Immature natural killer cell (primary cell): ENCODE results near the gene STAMBPL1. TPM values are rescaled to one million over a fixed set of nuclear protein-coding genes. Genes with fewer than 3 reads are reported as not detected.
A peak's percentile ranks its signal among the peaks of the same experiment; 100 is the strongest.
"Not testable (repeated sequence)": the region's sequence is repeated elsewhere in the genome, so short reads cannot be mapped to it uniquely, and the experiment has no call there.

Source experiments
- DNase-seq, 3 donors: peaks; one replicate each; pipeline ENCODE4 v3.0.0; 2022; ENCODE audit warnings: mixed read lengths in 1 of 3
- H3K27ac Mint-ChIP-seq, 6 donors: one replicate each; pipeline ENCODE4 v1.8.0; 2020; ENCODE audit warnings: mixed read lengths in 6 of 6, mild to moderate bottlenecking in 5 of 6, inconsistent platforms in 4 of 6, moderate library complexity in 3 of 6
- H3K27me3 Mint-ChIP-seq, 3 donors: one replicate each; pipeline ENCODE4 v1.8.0; 2020 to 2021; ENCODE audit warnings: low read depth in 3 of 3, mild to moderate bottlenecking in 3 of 3, mixed read lengths in 3 of 3, moderate library complexity in 3 of 3, inconsistent platforms in 1 of 3
- H3K36me3 Mint-ChIP-seq, 3 donors: one replicate each; pipeline ENCODE4 v1.8.0; 2020; ENCODE audit warnings: mixed read lengths in 3 of 3, inconsistent platforms in 2 of 3, mild to moderate bottlenecking in 2 of 3
- H3K4me1 Mint-ChIP-seq, 2 donors: one replicate each; pipeline ENCODE4 v1.8.0; 2020; ENCODE audit warnings: inconsistent platforms in 2 of 2, mild to moderate bottlenecking in 2 of 2, mixed read lengths in 2 of 2, moderate library complexity in 1 of 2
- H3K4me3 Mint-ChIP-seq, 5 donors: one replicate each; pipeline ENCODE4 v1.8.0; 2020; ENCODE audit warnings: mild to moderate bottlenecking in 5 of 5, mixed read lengths in 5 of 5, inconsistent platforms in 3 of 5, moderate library complexity in 3 of 5
- H3K9me3 Mint-ChIP-seq, 6 donors: one replicate each; pipeline ENCODE4 v1.8.0; 2020; ENCODE audit warnings: mild to moderate bottlenecking in 6 of 6, mixed read lengths in 6 of 6, inconsistent platforms in 4 of 6, moderate library complexity in 3 of 6
- polyA plus RNA-seq, 3 donors: library from polyadenylated mRNA; unstranded; fragments of 300-500 nt; fragmentation: Illumina TruSeq; gene quantifications; one replicate each; pipeline ENCODE4 v1.2.3, GENCODE V29; 2021

STAMBPL1 gene
- 1 to 10 TPM; 4.2 to 8.4 (median 7.3) TPM for polyA plus RNA-seq

- peak within 1 kb of the TSS; percentile 95 to 98 (median 97) for H3K27ac Mint-ChIP-seq
- no peaks in the 10 kb centered on the region for H3K36me3 Mint-ChIP-seq
- no peaks in the 10 kb centered on the region for H3K9me3 Mint-ChIP-seq
- H3K27me3 Mint-ChIP-seq: peaks cover 3 to 12% (median 4%) of the 10 kb centered on the region in 3 donors
- H3K4me1 Mint-ChIP-seq: peaks cover 47 to 61% of the 10 kb centered on the region in 2 donors
- DNase-seq: peak; percentile 78 to 82 (median 78)
- peak within 1 kb of the TSS; percentile 93 to 99 (median 98) for H3K4me3 Mint-ChIP-seq
Measured at GRCh38 chr10:88879534-88880281, at the start of gene STAMBPL1. Gene STAMBPL1 (plus strand): TSS chr10:88880245. CDS start chr10:88901709, 21,464 bp downstream.

GRCh38 chr10:88830643-88831268, 49.3 kb upstream of the STAMBPL1 start:
- Mint-ChIP-seq H3K4me3 (peak overlapping the region in 1 of 5 donors; percentile 44), H3K27me3 (peaks cover 0 to 2% (median 0%) of the 10 kb centered on the region in 3 donors)

DNA sequence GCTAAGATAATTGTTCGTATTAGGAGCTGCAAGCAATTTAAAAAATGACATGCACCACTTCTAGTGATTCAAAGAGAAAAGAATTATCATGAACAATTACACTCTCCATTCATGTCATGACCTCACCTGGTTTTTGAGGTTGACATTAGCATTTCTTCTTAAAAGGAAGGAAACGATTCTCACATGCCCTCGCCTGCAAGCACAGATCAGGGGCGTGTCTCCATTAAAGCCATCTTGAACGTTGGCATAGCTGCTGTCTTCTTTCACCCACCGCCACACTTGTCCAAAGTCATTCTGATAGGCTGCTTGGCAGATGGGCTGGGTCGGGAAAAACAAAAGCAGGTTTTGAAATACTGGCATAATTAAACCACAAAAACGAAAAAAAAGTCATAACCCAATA, 48.3 kb upstream of the STAMBPL1 start:
- peaks cover 38 to 44% of the 10 kb centered on the region in 2 donors for H3K4me1 Mint-ChIP-seq
- H3K36me3 Mint-ChIP-seq: no peaks in the 10 kb centered on the region
- DNase-seq: peak in 2 of 3 donors; percentile 15 to 41
- peaks cover 0 to 2% (median 0%) of the 10 kb centered on the region in 3 donors for H3K27me3 Mint-ChIP-seq
- H3K9me3 Mint-ChIP-seq: no peaks in the 10 kb centered on the region
- H3K27ac Mint-ChIP-seq: peak overlapping the region in 5 of 6 donors; percentile 18 to 66 (median 28)
- H3K4me3 Mint-ChIP-seq: peak overlapping the region in 3 of 5 donors; percentile 2 to 51 (median 34)

More at GRCh38 chr10:88830643-88831268, 49.3 kb upstream of the STAMBPL1 start:
- H3K9me3 Mint-ChIP-seq: no peaks in the 10 kb centered on the region
- H3K36me3 Mint-ChIP-seq: peaks cover 0 to 5% (median 0%) of the 10 kb centered on the region in 3 donors
- H3K4me1 Mint-ChIP-seq: peaks cover 47 to 53% of the 10 kb centered on the region in 2 donors
- DNase-seq: no peak
- H3K27ac Mint-ChIP-seq: peak overlapping the region in 1 of 6 donors; percentile 28

DNA sequence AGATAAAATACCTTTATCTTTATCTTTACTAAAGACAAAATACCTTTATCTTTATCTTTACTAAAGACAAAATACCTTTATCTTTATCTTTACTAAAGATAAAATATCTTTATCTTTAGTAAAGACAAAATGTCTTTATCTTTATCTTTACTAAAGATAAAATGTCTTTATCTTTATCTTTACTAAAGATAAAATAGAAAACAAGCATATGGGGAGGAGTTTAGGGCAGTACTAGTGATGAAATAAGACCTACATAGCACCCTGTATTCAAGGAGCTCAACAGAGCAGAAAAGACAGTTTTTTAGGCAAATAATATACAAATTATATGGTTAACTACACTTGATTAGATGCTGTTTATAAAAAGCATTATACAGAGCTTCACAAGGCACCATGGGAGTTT, 47.7 kb upstream of the STAMBPL1 start:
- Mint-ChIP-seq H3K4me3 (no peak overlapping the region), H3K4me1 (peaks cover 32 to 37% of the 10 kb centered on the region in 2 donors), H3K9me3 (no peaks in the 10 kb centered on the region), H3K27me3 (peaks cover 0 to 2% (median 0%) of the 10 kb centered on the region in 3 donors), H3K27ac (peak overlapping the region in 1 of 6 donors; percentile 27), H3K36me3 (no peaks in the 10 kb centered on the region)
- DNase-seq: no peak

- Mint-ChIP-seq H3K9me3 (no peaks in the 10 kb centered on the region), H3K4me1 (peaks cover 30 to 34% of the 10 kb centered on the region in 2 donors), H3K4me3 (no peak overlapping the region), H3K27me3 (peaks cover 0 to 2% (median 0%) of the 10 kb centered on the region in 3 donors), H3K36me3 (no peaks in the 10 kb centered on the region), H3K27ac (peak overlapping the region in 5 of 6 donors; percentile 18 to 63 (median 29))
- no peak for DNase-seq
Measured at GRCh38 chr10:88833156-88833555, 46.9 kb upstream of the STAMBPL1 start.

- Mint-ChIP-seq H3K27me3 (peaks cover 0 to 2% (median 0%) of the 10 kb centered on the region in 3 donors), H3K4me3 (peak overlapping the region in 1 of 5 donors; percentile 46), H3K27ac (peak overlapping the region in 3 of 6 donors; percentile 20 to 63 (median 63)), H3K4me1 (peaks cover 29 to 34% of the 10 kb centered on the region in 2 donors), H3K9me3 (no peaks in the 10 kb centered on the region), H3K36me3 (no peaks in the 10 kb centered on the region)
- peak in 1 of 3 donors; percentile 4 for DNase-seq
Measured at GRCh38 chr10:88833723-88834122, 46.3 kb upstream of the STAMBPL1 start.

DNA sequence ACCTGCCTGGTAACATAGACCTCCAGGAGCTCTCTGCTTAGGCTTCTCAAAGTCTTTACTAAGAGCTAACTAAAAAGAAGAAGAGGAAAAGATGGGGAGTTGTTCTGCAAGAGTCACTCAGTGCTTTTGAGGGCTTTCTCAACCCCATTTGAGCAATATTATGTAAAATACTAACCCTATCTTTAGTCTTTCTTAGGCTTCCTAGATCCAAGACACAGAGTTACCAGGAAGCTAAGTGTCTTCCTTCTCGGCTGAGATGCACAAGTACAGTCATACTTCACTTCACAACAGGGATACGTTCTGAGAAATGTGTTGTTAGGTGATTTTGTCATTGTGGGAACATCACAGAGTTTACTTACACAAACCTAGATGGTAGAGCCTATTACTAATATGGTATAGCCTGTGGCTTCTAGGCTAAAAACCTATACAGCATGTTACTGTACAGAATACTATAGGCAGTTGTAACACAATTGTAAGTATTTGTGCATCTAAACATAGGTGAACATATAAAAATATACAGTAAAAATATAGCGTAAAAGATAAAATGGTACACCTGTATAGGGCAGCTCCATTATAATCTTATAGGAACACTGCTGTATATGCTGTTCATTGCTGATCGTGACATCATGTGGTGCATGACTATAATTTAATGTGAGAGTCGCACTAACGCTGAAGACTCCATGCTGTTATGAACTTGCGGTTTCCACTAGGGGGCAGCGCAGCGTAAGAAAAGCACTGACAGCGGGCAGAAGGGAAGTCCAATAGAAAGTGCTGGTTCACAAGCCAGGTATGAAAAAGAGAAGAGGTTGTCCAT, 44.7 kb upstream of the STAMBPL1 start:
- H3K27me3 Mint-ChIP-seq: no peaks in the 10 kb centered on the region

DNA sequence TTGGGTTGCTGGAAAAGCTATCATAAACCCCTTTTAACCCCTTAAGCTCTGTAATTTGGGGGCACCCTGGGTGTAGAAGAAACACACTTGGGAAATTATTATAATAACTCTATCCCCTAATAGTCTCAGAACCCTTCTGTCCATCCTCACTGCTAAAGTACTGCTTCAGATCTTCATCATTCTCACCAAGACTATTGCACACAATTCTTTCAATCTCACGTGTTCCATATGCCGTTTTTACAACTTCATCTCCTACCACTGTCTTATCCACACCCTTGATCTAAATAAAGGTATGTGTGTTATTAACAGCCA, 44.2 kb upstream of the STAMBPL1 start:
- Mint-ChIP-seq H3K27me3 (no peaks in the 10 kb centered on the region), H3K4me1 (peaks cover 25 to 29% of the 10 kb centered on the region in 2 donors), H3K36me3 (no peaks in the 10 kb centered on the region), H3K9me3 (no peaks in the 10 kb centered on the region), H3K4me3 (no peak overlapping the region), H3K27ac (no peak overlapping the region)
- DNase-seq: no peak

More for the DNA sequence above, 44.7 kb upstream of the STAMBPL1 start:
- Mint-ChIP-seq H3K9me3 (no peaks in the 10 kb centered on the region), H3K4me3 (no peak overlapping the region), H3K4me1 (peaks cover 28 to 34% of the 10 kb centered on the region in 2 donors), H3K27ac (no peak overlapping the region), H3K36me3 (no peaks in the 10 kb centered on the region)
- DNase-seq: peak; percentile 75 to 81 (median 77)

GRCh38 chr10:88837632-88838031, 42.4 kb upstream of the STAMBPL1 start:
- H3K36me3 Mint-ChIP-seq, DNase-seq, H3K27ac Mint-ChIP-seq, H3K27me3 Mint-ChIP-seq, H3K4me3 Mint-ChIP-seq, H3K9me3 Mint-ChIP-seq: not testable (repeated sequence)
- peaks cover 15% of the 10 kb centered on the region in 2 donors for H3K4me1 Mint-ChIP-seq

DNA sequence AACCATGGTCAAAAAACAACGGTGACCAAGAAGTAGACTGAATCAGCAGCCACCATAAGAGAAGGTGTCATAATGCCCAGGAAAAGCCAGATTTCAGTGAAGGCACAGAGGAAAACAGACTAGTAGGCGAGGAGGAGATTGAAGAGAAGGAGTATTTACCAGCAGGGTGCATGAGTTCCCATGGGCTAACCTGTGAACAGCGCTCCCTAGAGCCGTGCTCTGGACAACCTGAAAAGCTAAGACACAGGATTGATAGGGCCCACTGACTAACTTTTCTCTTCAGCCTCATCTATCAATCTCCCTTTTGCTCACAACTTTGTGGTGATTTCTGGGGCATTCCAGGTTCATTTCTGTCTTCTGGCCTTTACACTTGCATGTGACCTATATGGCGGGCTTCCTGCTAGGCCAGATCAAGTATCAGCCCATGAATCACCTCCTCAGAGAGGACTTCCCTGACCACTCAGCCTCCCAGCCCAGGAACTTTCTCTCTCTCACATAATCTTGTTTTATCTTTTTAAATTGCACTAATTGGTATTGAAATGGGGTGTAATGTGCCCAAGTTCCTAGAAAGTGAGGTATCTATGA, 41.2 kb upstream of the STAMBPL1 start:
- Mint-ChIP-seq H3K4me3 (no peak overlapping the region), H3K4me1 (peaks cover 2 to 9% of the 10 kb centered on the region in 2 donors), H3K36me3 (no peaks in the 10 kb centered on the region), H3K9me3 (no peaks in the 10 kb centered on the region), H3K27ac (no peak overlapping the region), H3K27me3 (peaks cover 0 to 4% (median 0%) of the 10 kb centered on the region in 3 donors)
- DNase-seq: no peak

- no peak overlapping the region for H3K27ac Mint-ChIP-seq
- H3K36me3 Mint-ChIP-seq: no peaks in the 10 kb centered on the region
- H3K27me3 Mint-ChIP-seq: peaks cover 0 to 5% (median 0%) of the 10 kb centered on the region in 3 donors
- no peaks in the 10 kb centered on the region for H3K9me3 Mint-ChIP-seq
- peaks cover 0 to 6% of the 10 kb centered on the region in 2 donors for H3K4me1 Mint-ChIP-seq
- DNase-seq: no peak
- H3K4me3 Mint-ChIP-seq: no peak overlapping the region
Measured at GRCh38 chr10:88840104-88840503, 39.9 kb upstream of the STAMBPL1 start.

GRCh38 chr10:88840881-88841280, 39.2 kb upstream of the STAMBPL1 start:
- Mint-ChIP-seq H3K27me3 (peaks cover 3 to 5% (median 3%) of the 10 kb centered on the region in 3 donors), H3K4me1 (peaks cover 0 to 6% of the 10 kb centered on the region in 2 donors), H3K4me3 (no peak overlapping the region), H3K9me3 (no peaks in the 10 kb centered on the region), H3K36me3 (no peaks in the 10 kb centered on the region), H3K27ac (no peak overlapping the region)
- DNase-seq: no peak
